Vagina (tissue), 2 donors: Measurements from ENCODE around the gene AKAP10.

ENCODE experiments used
- CTCF ChIP-seq, 3 experiments: fragments of 450-650 bp in 2 of 3; fragments of 200-600 bp in 1 of 3; sonication (generic) in 1 of 3; IDR thresholded peaks; one replicate each; pipeline ENCODE4 v1.5.1; 2017 to 2019; ENCODE audit warnings: antibody characterized with exemption in 3 of 3, mild to moderate bottlenecking in 2 of 3, moderate library complexity in 2 of 3
- POLR2A ChIP-seq, 2 donors: fragments of 450-650 bp; IDR thresholded peaks; one replicate each; pipeline ENCODE4 v1.6.1; 2017; ENCODE audit warnings: antibody characterized with exemption in 2 of 2, mild to moderate bottlenecking in 2 of 2, moderate library complexity in 2 of 2

- TF ChIP-seq POLR2A (IDR thresholded peaks at IDR 0.05), result no peak
- TF ChIP-seq CTCF (IDR thresholded peaks at IDR 0.05), result no peak
These were observed 2.0 kb downstream of the AKAP10 start for GRCh38 chr17:19975601-19976000.
